ENCODE data around the gene MIS18BP1.

GRCh38 chr14:45210159-45210558 is 42.8 kb downstream of the MIS18BP1 start:
- TF ChIP-seq, protein P1, sequence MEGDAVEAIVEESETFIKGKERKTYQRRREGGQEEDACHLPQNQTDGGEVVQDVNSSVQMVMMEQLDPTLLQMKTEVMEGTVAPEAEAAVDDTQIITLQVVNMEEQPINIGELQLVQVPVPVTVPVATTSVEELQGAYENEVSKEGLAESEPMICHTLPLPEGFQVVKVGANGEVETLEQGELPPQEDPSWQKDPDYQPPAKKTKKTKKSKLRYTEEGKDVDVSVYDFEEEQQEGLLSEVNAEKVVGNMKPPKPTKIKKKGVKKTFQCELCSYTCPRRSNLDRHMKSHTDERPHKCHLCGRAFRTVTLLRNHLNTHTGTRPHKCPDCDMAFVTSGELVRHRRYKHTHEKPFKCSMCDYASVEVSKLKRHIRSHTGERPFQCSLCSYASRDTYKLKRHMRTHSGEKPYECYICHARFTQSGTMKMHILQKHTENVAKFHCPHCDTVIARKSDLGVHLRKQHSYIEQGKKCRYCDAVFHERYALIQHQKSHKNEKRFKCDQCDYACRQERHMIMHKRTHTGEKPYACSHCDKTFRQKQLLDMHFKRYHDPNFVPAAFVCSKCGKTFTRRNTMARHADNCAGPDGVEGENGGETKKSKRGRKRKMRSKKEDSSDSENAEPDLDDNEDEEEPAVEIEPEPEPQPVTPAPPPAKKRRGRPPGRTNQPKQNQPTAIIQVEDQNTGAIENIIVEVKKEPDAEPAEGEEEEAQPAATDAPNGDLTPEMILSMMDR (IDR thresholded peaks at IDR 0.05), result no peak
- TF ChIP-seq POLR2A (IDR thresholded peaks at IDR 0.05), result no peak
